Fibroblast of lung (primary cell): ENCODE measurements around the gene RFNG. TPM values are rescaled to one million over a fixed set of nuclear protein-coding genes. Genes with fewer than 3 reads are reported as not detected.

Experiments used
- DNase-seq, 2 donors: peaks; one replicate each; pipeline versions ENCODE4 v3.0.0 to v3.0.0-alpha.2; 2010; ENCODE audit warnings: low read depth in 2 of 2
- H2AFZ ChIP-seq: 2 replicates; pipeline ENCODE4 v1.5.1; 2012; ENCODE audit warnings: low read length, control low read depth, inconsistent platforms
- H3K27ac ChIP-seq: 2 replicates; pipeline ENCODE4 v1.5.1; 2011; ENCODE audit warnings: low read length, control low read depth; ENCODE audit not compliant: insufficient read depth
- H3K27me3 ChIP-seq: 2 replicates; pipeline ENCODE4 v1.5.1; 2011; ENCODE audit warnings: mild to moderate bottlenecking, low read length; ENCODE audit not compliant: control insufficient read depth, insufficient read depth
- H3K36me3 ChIP-seq: 2 replicates; pipeline ENCODE4 v1.5.1; 2011; ENCODE audit warnings: low read length; ENCODE audit not compliant: control insufficient read depth, insufficient read depth
- H3K4me1 ChIP-seq: 2 replicates; pipeline ENCODE4 v1.5.1; 2011; ENCODE audit warnings: low read length; ENCODE audit not compliant: control insufficient read depth, insufficient read depth; ENCODE audit errors: extremely low read depth
- H3K4me2 ChIP-seq: 2 replicates; pipeline ENCODE4 v1.5.1; 2011; ENCODE audit warnings: low read length, control low read depth; ENCODE audit not compliant: insufficient read depth; ENCODE audit errors: extremely low read depth
- H3K4me3 ChIP-seq, 4 experiments: fragments of 200-600 bp in 1 of 4; sonication (generic) in 1 of 4; replicated peaks in 1 of 4; 2 replicates each; pipeline ENCODE4 v1.5.1; 2011 to 2016; ENCODE audit warnings: low read length in 4 of 4, low read depth in 3 of 4, mild to moderate bottlenecking in 3 of 4, control low read depth in 2 of 4, inconsistent platforms in 1 of 4, mixed read lengths in 1 of 4; ENCODE audit not compliant: insufficient read depth in 1 of 4; ENCODE audit errors: control extremely low read depth in 1 of 4
- H3K79me2 ChIP-seq: 2 replicates; pipeline ENCODE4 v1.5.1; 2012; ENCODE audit warnings: mild to moderate bottlenecking, low read length, inconsistent platforms; ENCODE audit not compliant: control insufficient read depth, insufficient read depth
- H3K9ac ChIP-seq: 2 replicates; pipeline ENCODE4 v1.5.1; 2011; ENCODE audit warnings: mild to moderate bottlenecking, low read length, control low read depth; ENCODE audit not compliant: insufficient read depth
- H3K9me3 ChIP-seq: 2 replicates; pipeline ENCODE4 v1.5.1; 2012; ENCODE audit warnings: low read depth, low read length; ENCODE audit not compliant: control insufficient read depth, insufficient read depth
- H4K20me1 ChIP-seq: 2 replicates; pipeline ENCODE4 v1.5.1; 2011; ENCODE audit warnings: low read length; ENCODE audit not compliant: control insufficient read depth, insufficient read depth; ENCODE audit errors: extremely low read depth
- EZH2 ChIP-seq: IDR thresholded peaks from 2 replicates; pipeline ENCODE4 v1.5.1; 2012; ENCODE audit warnings: low read length, control low read depth, mild to moderate bottlenecking; ENCODE audit errors: missing control alignments
- polyA plus RNA-seq, 2 donors: library from polyadenylated mRNA; depleted of rRNA in 1 of 2; stranded (reverse) in 1 of 2; unstranded in 1 of 2; fragments of >200 nt; gene quantifications; 2 replicates each; pipeline ENCODE4 v1.2.1, GENCODE V29; 2011 to 2012; ENCODE audit warnings: missing spikeins in 1 of 2
- total RNA-seq: library from RNA; depleted of rRNA; stranded (reverse); fragments of >200 nt; gene quantifications from 2 replicates; pipeline ENCODE4 v1.2.1, GENCODE V29; 2014
- TF ChIP-seq, protein P1 (sequence below), 2 donors: IDR thresholded peaks in 1 of 2; conservative IDR thresholded peaks in 1 of 2; 1 replicate in 1 of 2; 2 replicates in 1 of 2; pipeline ENCODE4 v1.5.1; 2011 to 2012; ENCODE audit warnings: low read length in 2 of 2, control low read depth in 1 of 2, inconsistent platforms in 1 of 2, low read depth in 1 of 2, mild to moderate bottlenecking in 1 of 2

The RFNG gene
- total and polyA plus RNA-seq, 2 donors (not counting 1 experiment from before 2014, with no cell fraction given), result 14.5 to 48.9 TPM

- Histone ChIP-seq H3K9me3 (no peaks in the 10 kb centered on the region), H3K9ac (no peak overlapping the region), H3K27me3 (no peaks in the 10 kb centered on the region), H3K4me1 (no peaks in the 10 kb centered on the region), H3K36me3 (peaks cover 76% of the 10 kb centered on the region), H2AFZ (no peak overlapping the region), H3K79me2 (no peaks in the 10 kb centered on the region), H3K4me3 (no peak overlapping the region), H4K20me1 (no peaks in the 10 kb centered on the region), H3K4me2 (no peak overlapping the region), H3K27ac (no peak overlapping the region)
- TF ChIP-seq, protein P1, sequence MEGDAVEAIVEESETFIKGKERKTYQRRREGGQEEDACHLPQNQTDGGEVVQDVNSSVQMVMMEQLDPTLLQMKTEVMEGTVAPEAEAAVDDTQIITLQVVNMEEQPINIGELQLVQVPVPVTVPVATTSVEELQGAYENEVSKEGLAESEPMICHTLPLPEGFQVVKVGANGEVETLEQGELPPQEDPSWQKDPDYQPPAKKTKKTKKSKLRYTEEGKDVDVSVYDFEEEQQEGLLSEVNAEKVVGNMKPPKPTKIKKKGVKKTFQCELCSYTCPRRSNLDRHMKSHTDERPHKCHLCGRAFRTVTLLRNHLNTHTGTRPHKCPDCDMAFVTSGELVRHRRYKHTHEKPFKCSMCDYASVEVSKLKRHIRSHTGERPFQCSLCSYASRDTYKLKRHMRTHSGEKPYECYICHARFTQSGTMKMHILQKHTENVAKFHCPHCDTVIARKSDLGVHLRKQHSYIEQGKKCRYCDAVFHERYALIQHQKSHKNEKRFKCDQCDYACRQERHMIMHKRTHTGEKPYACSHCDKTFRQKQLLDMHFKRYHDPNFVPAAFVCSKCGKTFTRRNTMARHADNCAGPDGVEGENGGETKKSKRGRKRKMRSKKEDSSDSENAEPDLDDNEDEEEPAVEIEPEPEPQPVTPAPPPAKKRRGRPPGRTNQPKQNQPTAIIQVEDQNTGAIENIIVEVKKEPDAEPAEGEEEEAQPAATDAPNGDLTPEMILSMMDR (conservative IDR thresholded peaks at IDR 0.05 in 1 of 2, IDR thresholded peaks at IDR 0.05 in 1 of 2; ENCODE audit: low read depth in 1 of 2, low read length in 2 of 2), result no peak
- no peak for TF ChIP-seq EZH2
- DNase-seq, result no peak
Measured at GRCh38 chr17:82083533-82084359, 32.1 kb upstream of the RFNG start.

DNA sequence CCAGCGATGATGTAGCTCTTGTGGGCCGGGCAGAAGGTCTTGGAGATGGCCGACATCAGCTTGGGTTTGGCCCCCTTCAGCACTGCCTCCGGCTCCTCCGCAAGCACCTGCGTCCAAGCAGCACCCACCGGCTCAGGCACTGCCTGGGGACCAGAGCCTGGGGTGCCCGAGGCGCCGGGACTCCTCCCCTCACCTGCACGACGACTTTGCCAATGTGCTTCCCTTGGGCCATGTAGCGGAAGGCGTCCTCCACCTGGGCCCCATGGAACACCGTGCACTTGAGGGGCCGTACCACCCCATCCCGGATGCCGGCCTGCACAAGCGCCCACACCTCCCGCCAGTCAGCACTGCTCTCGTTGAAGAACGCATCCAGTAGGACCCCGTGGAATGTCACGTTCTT, 31.4 kb upstream of the RFNG start:
- Histone ChIP-seq H3K9ac (no peak overlapping the region), H3K79me2 (no peaks in the 10 kb centered on the region), H3K36me3 (peaks cover 69% of the 10 kb centered on the region), H3K27ac (no peak overlapping the region), H3K4me2 (no peak overlapping the region), H3K9me3 (no peaks in the 10 kb centered on the region), H2AFZ (no peak overlapping the region), H3K27me3 (no peaks in the 10 kb centered on the region), H4K20me1 (no peaks in the 10 kb centered on the region), H3K4me1 (no peaks in the 10 kb centered on the region), H3K4me3 (no peak overlapping the region)
- TF ChIP-seq, protein P1 (conservative IDR thresholded peaks at IDR 0.05 in 1 of 2, IDR thresholded peaks at IDR 0.05 in 1 of 2; ENCODE audit: low read depth in 1 of 2, low read length in 2 of 2), result no peak
- TF ChIP-seq EZH2, result no peak
- DNase-seq, result no peak

DNA sequence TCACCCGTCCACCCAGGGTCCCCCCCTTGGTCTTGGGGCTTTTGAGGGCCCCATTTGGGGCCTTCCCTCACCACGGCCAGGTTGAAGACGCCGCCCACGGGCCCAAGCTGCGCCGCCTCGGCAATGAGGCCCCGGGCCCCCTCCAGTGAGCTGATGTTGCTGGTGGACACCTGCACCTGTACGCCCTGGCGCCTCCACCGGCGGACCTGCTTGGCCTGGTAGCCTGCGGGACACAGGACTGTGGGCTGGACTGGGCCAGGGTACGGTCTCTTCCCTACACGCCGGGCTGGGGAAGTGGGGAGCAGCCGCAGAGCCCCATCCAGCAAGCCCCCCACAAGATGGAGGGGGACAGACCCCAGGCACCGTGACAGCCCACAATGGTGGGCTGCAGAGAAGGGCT, 30.8 kb upstream of the RFNG start:
- no peaks in the 10 kb centered on the region for H4K20me1 ChIP-seq
- no peak for DNase-seq

More for the DNA sequence above, 30.8 kb upstream of the RFNG start:
- H3K79me2 ChIP-seq, result no peaks in the 10 kb centered on the region
- H3K4me1 ChIP-seq, result no peaks in the 10 kb centered on the region
- no peak overlapping the region for H3K4me2 ChIP-seq
- peaks cover 64% of the 10 kb centered on the region for H3K36me3 ChIP-seq
- no peak overlapping the region for H3K27ac ChIP-seq
- H2AFZ ChIP-seq, result no peak overlapping the region
- TF ChIP-seq EZH2, result no peak
- TF ChIP-seq, protein P1 (conservative IDR thresholded peaks at IDR 0.05 in 1 of 2, IDR thresholded peaks at IDR 0.05 in 1 of 2; ENCODE audit: low read depth in 1 of 2, low read length in 2 of 2), result no peak
- no peak overlapping the region for H3K4me3 ChIP-seq
- no peak overlapping the region for H3K9ac ChIP-seq
- H3K27me3 ChIP-seq, result no peaks in the 10 kb centered on the region
- no peaks in the 10 kb centered on the region for H3K9me3 ChIP-seq
